GM18511 (cell line): Measurements from ENCODE around the gene RAB20.

Experiments
- ATAC-seq: cut with Tn5 transposase; IDR thresholded peaks from one replicate; pipeline ENCODE4 v1.9.1; 2021; ENCODE audit warnings: mild to moderate bottlenecking, moderate library complexity; ENCODE audit not compliant: unreplicated experiment

The RAB20 gene

GRCh38 chr13:110474713-110475112 lies 86.8 kb downstream of the RAB20 start:
- no peak for ATAC-seq
